Measurements from ENCODE around the gene CKS1B.

DNA sequence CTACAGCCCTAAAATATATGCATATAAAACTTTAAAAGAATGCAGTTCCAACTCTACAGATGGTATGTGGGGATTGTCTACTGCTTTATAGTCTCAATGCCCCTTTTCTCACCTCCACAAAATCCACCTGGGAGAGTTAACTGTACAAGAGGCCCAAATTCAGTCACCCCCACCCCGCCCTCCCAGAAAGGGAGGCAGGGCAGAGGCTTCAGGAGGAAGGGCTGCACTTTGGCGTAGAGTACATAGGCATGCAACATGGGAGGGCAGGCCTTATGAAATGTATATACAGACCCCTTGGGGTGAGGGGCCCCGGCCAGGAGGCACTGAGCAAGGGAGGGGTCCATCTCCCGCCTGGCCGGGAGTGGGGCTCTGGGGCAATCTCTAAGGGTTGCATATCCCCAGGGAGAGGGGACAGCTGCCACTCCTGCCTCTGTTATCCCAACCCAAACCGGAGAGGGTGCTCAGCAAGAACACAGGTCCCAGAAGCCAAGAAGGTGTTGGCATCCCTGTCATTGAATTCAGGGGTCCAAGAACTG lies 11.6 kb upstream of the CKS1B start:
- TF ChIP-seq, protein P1, sequence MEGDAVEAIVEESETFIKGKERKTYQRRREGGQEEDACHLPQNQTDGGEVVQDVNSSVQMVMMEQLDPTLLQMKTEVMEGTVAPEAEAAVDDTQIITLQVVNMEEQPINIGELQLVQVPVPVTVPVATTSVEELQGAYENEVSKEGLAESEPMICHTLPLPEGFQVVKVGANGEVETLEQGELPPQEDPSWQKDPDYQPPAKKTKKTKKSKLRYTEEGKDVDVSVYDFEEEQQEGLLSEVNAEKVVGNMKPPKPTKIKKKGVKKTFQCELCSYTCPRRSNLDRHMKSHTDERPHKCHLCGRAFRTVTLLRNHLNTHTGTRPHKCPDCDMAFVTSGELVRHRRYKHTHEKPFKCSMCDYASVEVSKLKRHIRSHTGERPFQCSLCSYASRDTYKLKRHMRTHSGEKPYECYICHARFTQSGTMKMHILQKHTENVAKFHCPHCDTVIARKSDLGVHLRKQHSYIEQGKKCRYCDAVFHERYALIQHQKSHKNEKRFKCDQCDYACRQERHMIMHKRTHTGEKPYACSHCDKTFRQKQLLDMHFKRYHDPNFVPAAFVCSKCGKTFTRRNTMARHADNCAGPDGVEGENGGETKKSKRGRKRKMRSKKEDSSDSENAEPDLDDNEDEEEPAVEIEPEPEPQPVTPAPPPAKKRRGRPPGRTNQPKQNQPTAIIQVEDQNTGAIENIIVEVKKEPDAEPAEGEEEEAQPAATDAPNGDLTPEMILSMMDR (conservative IDR thresholded peaks at IDR 0.05; ENCODE audit: low read length), result no peak
- TF ChIP-seq EZH2phosphoT487 (IDR thresholded peaks at IDR 0.05; ENCODE audit: borderline replicate concordance, low read depth, low read length), result no peak

Data from OCI-LY7 (cell line).